ENCODE results near the gene NFIL3.

The NFIL3 gene

GRCh38 chr9:91416096-91416712 lies 7.4 kb downstream of the NFIL3 start:
- Histone ChIP-seq H3K36me3 (peaks cover 31% of the 10 kb centered on the region), H3K9ac (no peak overlapping the region), H3K4me3 (no peak overlapping the region), H3K27ac (no peak overlapping the region), H3K27me3 (no peaks in the 10 kb centered on the region), H4K20me1 (peaks cover 100% of the 10 kb centered on the region), H3K9me3 (no peaks in the 10 kb centered on the region), H3K4me2 (no peak overlapping the region), H3K4me1 (peaks cover 46% of the 10 kb centered on the region)
- no peak for TF ChIP-seq Cebpa-rat (IDR thresholded peaks at IDR 0.05)

GRCh38 chr9:91415290-91415689 lies 8.3 kb downstream of the NFIL3 start:
- H3K27ac ChIP-seq, result no peak overlapping the region

GRCh38 chr9:91412941-91413340 lies 10.7 kb downstream of the NFIL3 start:
- Histone ChIP-seq H3K27ac (no peak overlapping the region), H3K36me3 (peaks cover 57% of the 10 kb centered on the region), H3K4me2 (no peak overlapping the region), H3K9ac (no peak overlapping the region), H3K4me1 (peaks cover 17% of the 10 kb centered on the region), H3K27me3 (no peaks in the 10 kb centered on the region), H3K9me3 (no peaks in the 10 kb centered on the region), H3K4me3 (no peak overlapping the region), H4K20me1 (peaks cover 100% of the 10 kb centered on the region)
- no peak for TF ChIP-seq Cebpa-rat (IDR thresholded peaks at IDR 0.05)

More at GRCh38 chr9:91415290-91415689, 8.3 kb downstream of the NFIL3 start:
- Histone ChIP-seq H3K36me3 (peaks cover 40% of the 10 kb centered on the region), H3K27me3 (no peaks in the 10 kb centered on the region), H3K4me3 (no peak overlapping the region), H3K9me3 (no peaks in the 10 kb centered on the region), H4K20me1 (peaks cover 100% of the 10 kb centered on the region), H3K9ac (no peak overlapping the region), H3K4me1 (peaks cover 40% of the 10 kb centered on the region), H3K4me2 (no peak overlapping the region)
- TF ChIP-seq Cebpa-rat (IDR thresholded peaks at IDR 0.05), result no peak

- Histone ChIP-seq H3K4me1 (peaks cover 11% of the 10 kb centered on the region), H3K27me3 (no peaks in the 10 kb centered on the region), H3K9ac (no peak overlapping the region), H3K4me3 (no peak overlapping the region), H3K4me2 (peak overlapping the region; percentile 1; the same call in 1 of the 2 replicates), H3K36me3 (peaks cover 71% of the 10 kb centered on the region), H3K9me3 (no peaks in the 10 kb centered on the region), H3K27ac (no peak overlapping the region), H4K20me1 (peaks cover 100% of the 10 kb centered on the region)
- no peak for TF ChIP-seq Cebpa-rat (IDR thresholded peaks at IDR 0.05)
These were observed 12.4 kb downstream of the NFIL3 start for GRCh38 chr9:91411096-91411771.

- H3K4me2 ChIP-seq, result no peak overlapping the region
- TF ChIP-seq Cebpa-rat (IDR thresholded peaks at IDR 0.05), result no peak
- H3K27me3 ChIP-seq, result no peaks in the 10 kb centered on the region
- H3K4me1 ChIP-seq, result peaks cover 11% of the 10 kb centered on the region
- no peak overlapping the region for H3K27ac ChIP-seq
- no peak overlapping the region for H3K4me3 ChIP-seq
- no peaks in the 10 kb centered on the region for H3K9me3 ChIP-seq
- H4K20me1 ChIP-seq, result peaks cover 100% of the 10 kb centered on the region
- H3K36me3 ChIP-seq, result peaks cover 69% of the 10 kb centered on the region
- no peak overlapping the region for H3K9ac ChIP-seq
These were observed 13.5 kb downstream of the NFIL3 start for GRCh38 chr9:91410161-91410560.

GRCh38 chr9:91408475-91408874 lies 15.2 kb downstream of the NFIL3 start:
- peaks cover 90% of the 10 kb centered on the region for H4K20me1 ChIP-seq
- TF ChIP-seq Cebpa-rat (IDR thresholded peaks at IDR 0.05), result no peak
- no peaks in the 10 kb centered on the region for H3K27me3 ChIP-seq
- H3K9me3 ChIP-seq, result no peaks in the 10 kb centered on the region
- H3K4me2 ChIP-seq, result no peak overlapping the region
- H3K4me3 ChIP-seq, result no peak overlapping the region
- no peak overlapping the region for H3K9ac ChIP-seq
- H3K4me1 ChIP-seq, result peaks cover 11% of the 10 kb centered on the region
- H3K27ac ChIP-seq, result no peak overlapping the region
- H3K36me3 ChIP-seq, result peaks cover 65% of the 10 kb centered on the region

- no peaks in the 10 kb centered on the region for H3K27me3 ChIP-seq
- H3K4me3 ChIP-seq, result no peak overlapping the region
- TF ChIP-seq Cebpa-rat (IDR thresholded peaks at IDR 0.05), result no peak
- H3K4me2 ChIP-seq, result no peak overlapping the region
- no peak overlapping the region for H3K27ac ChIP-seq
- H4K20me1 ChIP-seq, result peaks cover 83% of the 10 kb centered on the region
- peaks cover 11% of the 10 kb centered on the region for H3K4me1 ChIP-seq
- H3K9me3 ChIP-seq, result no peaks in the 10 kb centered on the region
- peaks cover 60% of the 10 kb centered on the region for H3K36me3 ChIP-seq
- H3K9ac ChIP-seq, result no peak overlapping the region
These were observed 15.9 kb downstream of the NFIL3 start for GRCh38 chr9:91407580-91408318.

- Histone ChIP-seq H3K36me3 (peaks cover 45% of the 10 kb centered on the region), H3K27ac (no peak overlapping the region)
These were observed 18.1 kb downstream of the NFIL3 start for GRCh38 chr9:91405343-91406077.

GRCh38 chr9:91403665-91404543 lies 19.7 kb downstream of the NFIL3 start:
- no peak overlapping the region for H3K4me3 ChIP-seq

More at GRCh38 chr9:91405343-91406077, 18.1 kb downstream of the NFIL3 start:
- no peaks in the 10 kb centered on the region for H3K4me1 ChIP-seq
- peaks cover 60% of the 10 kb centered on the region for H4K20me1 ChIP-seq
- H3K27me3 ChIP-seq, result no peaks in the 10 kb centered on the region
- H3K9ac ChIP-seq, result no peak overlapping the region
- no peaks in the 10 kb centered on the region for H3K9me3 ChIP-seq
- H3K4me2 ChIP-seq, result no peak overlapping the region
- TF ChIP-seq Cebpa-rat (IDR thresholded peaks at IDR 0.05), result no peak
- no peak overlapping the region for H3K4me3 ChIP-seq

More at GRCh38 chr9:91403665-91404543, 19.7 kb downstream of the NFIL3 start:
- TF ChIP-seq Cebpa-rat (IDR thresholded peaks at IDR 0.05), result no peak
- peaks cover 44% of the 10 kb centered on the region for H4K20me1 ChIP-seq
- H3K4me2 ChIP-seq, result peak overlapping the region; percentile 13; the same call in 1 of the 2 replicates
- no peaks in the 10 kb centered on the region for H3K27me3 ChIP-seq
- H3K9ac ChIP-seq, result no peak overlapping the region
- H3K36me3 ChIP-seq, result peaks cover 29% of the 10 kb centered on the region
- no peaks in the 10 kb centered on the region for H3K4me1 ChIP-seq
- no peak overlapping the region for H3K27ac ChIP-seq
- H3K9me3 ChIP-seq, result no peaks in the 10 kb centered on the region

All from BLaER1 (cell line).